Activated naive CD8-positive, alpha-beta T cell (primary cell): ENCODE data around the gene HK1.
"Not testable (repeated sequence)": the region's sequence is repeated elsewhere in the genome, so short reads cannot be mapped to it uniquely, and the experiment has no call there.

Experiments used
- H3K27ac Mint-ChIP-seq: one replicate; pipeline ENCODE4 v1.8.0; 2021; ENCODE audit warnings: mixed read lengths
- H3K27me3 Mint-ChIP-seq: one replicate; pipeline ENCODE4 v1.8.0; 2021; ENCODE audit warnings: mixed read lengths
- H3K36me3 Mint-ChIP-seq: one replicate; pipeline ENCODE4 v1.8.0; 2021; ENCODE audit warnings: mixed read lengths
- H3K4me1 Mint-ChIP-seq: one replicate; pipeline ENCODE4 v1.8.0; 2021; ENCODE audit warnings: low read depth, mixed read lengths
- H3K4me3 Mint-ChIP-seq: one replicate; pipeline ENCODE4 v1.8.0; 2021; ENCODE audit warnings: mild to moderate bottlenecking, mixed read lengths
- H3K9me3 Mint-ChIP-seq: one replicate; pipeline ENCODE4 v1.8.0; 2021; ENCODE audit warnings: low read depth, mixed read lengths

Gene HK1

GRCh38 chr10:69275444-69275843 is 2.9 kb upstream of the HK1 start:
- Mint-ChIP-seq H3K4me3 (no peak overlapping the region), H3K27me3 (no peaks in the 10 kb centered on the region), H3K36me3 (no peaks in the 10 kb centered on the region), H3K4me1 (peaks cover 2% of the 10 kb centered on the region), H3K9me3 (no peaks in the 10 kb centered on the region), H3K27ac (no peak overlapping the region)

GRCh38 chr10:69276503-69276902 is 1.8 kb upstream of the HK1 start:
- H3K4me3 Mint-ChIP-seq: no peak overlapping the region
- no peaks in the 10 kb centered on the region for H3K4me1 Mint-ChIP-seq
- H3K9me3 Mint-ChIP-seq: no peaks in the 10 kb centered on the region
- H3K27me3 Mint-ChIP-seq: peaks cover 2% of the 10 kb centered on the region
- H3K27ac Mint-ChIP-seq: no peak overlapping the region
- no peaks in the 10 kb centered on the region for H3K36me3 Mint-ChIP-seq

GRCh38 chr10:69279110-69279509 is 814 bp downstream of the HK1 start:
- Mint-ChIP-seq H3K36me3 (no peaks in the 10 kb centered on the region), H3K27ac (no peak overlapping the region), H3K4me3 (no peak overlapping the region), H3K9me3 (no peaks in the 10 kb centered on the region), H3K4me1 (no peaks in the 10 kb centered on the region), H3K27me3 (peaks cover 3% of the 10 kb centered on the region)

- Mint-ChIP-seq H3K36me3 (no peaks in the 10 kb centered on the region), H3K27me3 (peaks cover 3% of the 10 kb centered on the region), H3K9me3 (no peaks in the 10 kb centered on the region), H3K27ac (no peak overlapping the region), H3K4me3 (no peak overlapping the region), H3K4me1 (no peaks in the 10 kb centered on the region)
Observed at GRCh38 chr10:69281507-69282413, 3.5 kb downstream of the HK1 start.

GRCh38 chr10:69284402-69284801 is 6.1 kb downstream of the HK1 start:
- H3K36me3 Mint-ChIP-seq, H3K4me3 Mint-ChIP-seq, H3K4me1 Mint-ChIP-seq, H3K27me3 Mint-ChIP-seq, H3K9me3 Mint-ChIP-seq, H3K27ac Mint-ChIP-seq: not testable (repeated sequence)

GRCh38 chr10:69285699-69286098 is 7.4 kb downstream of the HK1 start:
- H3K9me3 Mint-ChIP-seq: no peaks in the 10 kb centered on the region
- H3K4me1 Mint-ChIP-seq: no peaks in the 10 kb centered on the region
- H3K4me3 Mint-ChIP-seq: no peak overlapping the region
- H3K27me3 Mint-ChIP-seq: peaks cover 3% of the 10 kb centered on the region
- no peaks in the 10 kb centered on the region for H3K36me3 Mint-ChIP-seq
- no peak overlapping the region for H3K27ac Mint-ChIP-seq

GRCh38 chr10:69287181-69287580 is 8.9 kb downstream of the HK1 start:
- H3K4me1 Mint-ChIP-seq: no peaks in the 10 kb centered on the region
- no peak overlapping the region for H3K4me3 Mint-ChIP-seq
- no peaks in the 10 kb centered on the region for H3K36me3 Mint-ChIP-seq
- no peaks in the 10 kb centered on the region for H3K27me3 Mint-ChIP-seq
- H3K9me3 Mint-ChIP-seq: no peaks in the 10 kb centered on the region
- no peak overlapping the region for H3K27ac Mint-ChIP-seq

GRCh38 chr10:69290993-69291392 is 12.7 kb downstream of the HK1 start:
- Mint-ChIP-seq H3K9me3 (no peaks in the 10 kb centered on the region), H3K4me3 (no peak overlapping the region), H3K4me1 (no peaks in the 10 kb centered on the region), H3K36me3 (no peaks in the 10 kb centered on the region), H3K27ac (no peak overlapping the region), H3K27me3 (no peaks in the 10 kb centered on the region)

GRCh38 chr10:69292459-69292858 is 14.2 kb downstream of the HK1 start:
- Mint-ChIP-seq H3K9me3 (no peaks in the 10 kb centered on the region), H3K27ac (no peak overlapping the region), H3K4me1 (no peaks in the 10 kb centered on the region), H3K36me3 (no peaks in the 10 kb centered on the region), H3K4me3 (no peak overlapping the region), H3K27me3 (no peaks in the 10 kb centered on the region)

- no peaks in the 10 kb centered on the region for H3K36me3 Mint-ChIP-seq
- no peak overlapping the region for H3K27ac Mint-ChIP-seq
- H3K27me3 Mint-ChIP-seq: peaks cover 1% of the 10 kb centered on the region
- H3K4me3 Mint-ChIP-seq: no peak overlapping the region
- H3K4me1 Mint-ChIP-seq: no peaks in the 10 kb centered on the region
- H3K9me3 Mint-ChIP-seq: no peaks in the 10 kb centered on the region
Observed at GRCh38 chr10:69295027-69295636, 16.8 kb downstream of the HK1 start.

GRCh38 chr10:69303632-69304051 is 25.3 kb downstream of the HK1 start:
- peaks cover 1% of the 10 kb centered on the region for H3K27me3 Mint-ChIP-seq
- no peaks in the 10 kb centered on the region for H3K9me3 Mint-ChIP-seq
- H3K36me3 Mint-ChIP-seq: no peaks in the 10 kb centered on the region
- no peak overlapping the region for H3K27ac Mint-ChIP-seq
- no peak overlapping the region for H3K4me3 Mint-ChIP-seq
- no peaks in the 10 kb centered on the region for H3K4me1 Mint-ChIP-seq

GRCh38 chr10:69306421-69306820 is 28.1 kb downstream of the HK1 start:
- no peaks in the 10 kb centered on the region for H3K27me3 Mint-ChIP-seq
- no peak overlapping the region for H3K27ac Mint-ChIP-seq
- H3K4me3 Mint-ChIP-seq: no peak overlapping the region
- H3K9me3 Mint-ChIP-seq: no peaks in the 10 kb centered on the region
- H3K36me3 Mint-ChIP-seq: no peaks in the 10 kb centered on the region
- no peaks in the 10 kb centered on the region for H3K4me1 Mint-ChIP-seq

GRCh38 chr10:69307434-69307833 is 29.1 kb downstream of the HK1 start:
- Mint-ChIP-seq H3K4me1 (no peaks in the 10 kb centered on the region), H3K27me3 (no peaks in the 10 kb centered on the region), H3K9me3 (no peaks in the 10 kb centered on the region), H3K36me3 (no peaks in the 10 kb centered on the region), H3K4me3 (no peak overlapping the region), H3K27ac (no peak overlapping the region)

- H3K4me1 Mint-ChIP-seq, H3K36me3 Mint-ChIP-seq, H3K27ac Mint-ChIP-seq, H3K9me3 Mint-ChIP-seq, H3K27me3 Mint-ChIP-seq, H3K4me3 Mint-ChIP-seq: not testable (repeated sequence)
Observed at GRCh38 chr10:69308304-69308703, 30.0 kb downstream of the HK1 start.

GRCh38 chr10:69311309-69311708 is 33.0 kb downstream of the HK1 start:
- no peak overlapping the region for H3K27ac Mint-ChIP-seq

GRCh38 chr10:69312528-69312927 is 34.2 kb downstream of the HK1 start:
- H3K27me3 Mint-ChIP-seq: no peaks in the 10 kb centered on the region
- no peak overlapping the region for H3K27ac Mint-ChIP-seq
- H3K4me3 Mint-ChIP-seq: no peak overlapping the region
- H3K9me3 Mint-ChIP-seq: no peaks in the 10 kb centered on the region
- H3K4me1 Mint-ChIP-seq: peaks cover 3% of the 10 kb centered on the region
- H3K36me3 Mint-ChIP-seq: no peaks in the 10 kb centered on the region

More at GRCh38 chr10:69311309-69311708, 33.0 kb downstream of the HK1 start:
- Mint-ChIP-seq H3K9me3 (no peaks in the 10 kb centered on the region), H3K36me3 (no peaks in the 10 kb centered on the region), H3K4me1 (no peaks in the 10 kb centered on the region), H3K27me3 (no peaks in the 10 kb centered on the region), H3K4me3 (no peak overlapping the region)
